HCT116 (cell line): ENCODE measurements around the gene MAU2. TPM values are rescaled to one million over a fixed set of nuclear protein-coding genes. Genes with fewer than 3 reads are reported as not detected.

Experiments
- ATAC-seq: fragments of 200-7000 bp; cut with Tn5 transposase; 2 replicates; pipeline ENCODE4 v1.9.1; 2020; ENCODE audit warnings: mild to moderate bottlenecking, moderate library complexity
- BruUV-seq: library from RNA; stranded (reverse); fragments of 400-500 nt; replicated peaks from 2 replicates; lab custom pipeline; 2021; lab: Mats Ljungman, UMichigan
- CTCF ChIA-PET: fragments of 300-600 bp; sonication (Branson Sonifier 250); formaldehyde crosslinking; loops from one replicate; lab custom pipeline; 2021; ENCODE audit warnings: antibody characterized with exemption; lab: Charles Lee
- POLR2A ChIA-PET: fragments of 300-600, 350-600 bp; sonication (Branson Sonifier 250); formaldehyde crosslinking; loops from one replicate; lab custom pipeline; 2021; ENCODE audit warnings: antibody characterized with exemption; lab: Charles Lee
- RAD21 ChIA-PET, 2 experiments: fragments of 300-600 bp; sonication (Branson Sonifier 250); formaldehyde crosslinking; loops; one replicate each; lab custom pipeline; 2023; ENCODE audit warnings: low total read pairs in 2 of 2; ENCODE audit not compliant: uncharacterized antibody in 2 of 2, unreplicated experiment in 2 of 2, low non-redundant PET in 1 of 2; lab: Charles Lee
- DNase-seq: peaks from one replicate; pipeline ENCODE4 v3.0.0-alpha.2; 2010; ENCODE audit warnings: low read depth, low spot score
- H2AFZ ChIP-seq: fragments of 200-600 bp; shearing (Covaris generic), sonication (generic); 2 replicates; pipeline ENCODE4 v1.6.1; 2017; ENCODE audit warnings: low read depth, mixed run types, mixed read lengths, antibody characterized with exemption, low read length; ENCODE audit not compliant: poor library complexity, severe bottlenecking
- H3K27ac ChIP-seq: 2 replicates; pipeline ENCODE4 v1.5.1; 2012; ENCODE audit warnings: low read depth, low read length
- H3K27me3 ChIP-seq: fragments of 200-600 bp; sonication (generic); 2 replicates; pipeline ENCODE4 v1.6.1; 2016; ENCODE audit warnings: mixed run types, low read length, mixed read lengths; ENCODE audit not compliant: insufficient read depth
- H3K36me3 ChIP-seq, 2 experiments: fragments of 200-500 bp in 1 of 2; fragments of 200-600 bp in 1 of 2; sonication (Bioruptor generic) in 1 of 2; sonication (generic) in 1 of 2; 2 replicates each; pipeline versions ENCODE4 v1.5.1 to v1.6.1; 2014 to 2016; ENCODE audit warnings: low read length in 2 of 2, inconsistent platforms in 1 of 2, mixed read lengths in 1 of 2, mixed run types in 1 of 2; ENCODE audit not compliant: insufficient read depth in 2 of 2, control insufficient read depth in 1 of 2
- H3K4me1 ChIP-seq, 2 experiments: fragments of 200-600 bp in 1 of 2; sonication (generic) in 1 of 2; 2 replicates each; pipeline versions ENCODE4 v1.5.1 to v1.6.1; 2012 to 2017; ENCODE audit warnings: low read length in 2 of 2, inconsistent platforms in 1 of 2, mild to moderate bottlenecking in 1 of 2, mixed read lengths in 1 of 2, mixed run types in 1 of 2, moderate library complexity in 1 of 2; ENCODE audit not compliant: insufficient read depth in 2 of 2, control insufficient read depth in 1 of 2
- H3K4me2 ChIP-seq: fragments of 200-600 bp; sonication (generic); 2 replicates; pipeline ENCODE4 v1.6.1; 2017; ENCODE audit warnings: mixed run types, low read length, mixed read lengths
- H3K4me3 ChIP-seq, 2 experiments: fragments of 200-600 bp in 1 of 2; sonication (generic) in 1 of 2; replicated peaks in 1 of 2; 2 replicates each; pipeline ENCODE4 v1.5.1; 2011 to 2016; ENCODE audit warnings: low read length in 2 of 2, control low read depth in 1 of 2, low read depth in 1 of 2, mild to moderate bottlenecking in 1 of 2, mixed read lengths in 1 of 2, mixed run types in 1 of 2
- H3K79me2 ChIP-seq: fragments of 200-600 bp; sonication (generic); 2 replicates; pipeline ENCODE4 v1.6.1; 2017; ENCODE audit warnings: mild to moderate bottlenecking, mixed run types, low read length, moderate library complexity, mixed read lengths; ENCODE audit not compliant: insufficient read depth
- H3K9ac ChIP-seq: fragments of 200-600 bp; sonication (generic); 2 replicates; pipeline ENCODE4 v1.6.1; 2016; ENCODE audit warnings: low read length, mixed read lengths
- H3K9me2 ChIP-seq: fragments of 200-600 bp; sonication (generic), shearing (Covaris generic); 2 replicates; pipeline ENCODE4 v1.6.1; 2017; ENCODE audit warnings: mixed run types, mild to moderate bottlenecking, moderate library complexity; ENCODE audit not compliant: insufficient read depth
- H3K9me3 ChIP-seq, 2 experiments: fragments of 200-500 bp in 1 of 2; fragments of 200-600 bp in 1 of 2; sonication (Bioruptor generic) in 1 of 2; sonication (generic) in 1 of 2; 2 replicates each; pipeline ENCODE4 v1.6.1; 2014 to 2017; ENCODE audit warnings: low read length in 2 of 2, mixed read lengths in 2 of 2, inconsistent platforms in 1 of 2, low read depth in 1 of 2, mild to moderate bottlenecking in 1 of 2, mixed run types in 1 of 2, moderate library complexity in 1 of 2; ENCODE audit not compliant: control insufficient read depth in 1 of 2, insufficient read depth in 1 of 2
- H4K20me1 ChIP-seq: fragments of 200-600 bp; sonication (generic), shearing (Covaris generic); 2 replicates; pipeline ENCODE4 v1.6.1; 2017; ENCODE audit warnings: mixed run types, mild to moderate bottlenecking, moderate library complexity; ENCODE audit not compliant: insufficient read depth
- CBX3 ChIP-seq: IDR thresholded peaks from 2 replicates; pipeline ENCODE4 v1.6.1; 2012; ENCODE audit warnings: low read depth
- CEBPB ChIP-seq: IDR thresholded peaks from 2 replicates; pipeline ENCODE4 v1.6.1; 2012; ENCODE audit warnings: low read depth
- EZH2 ChIP-seq: fragments of 200-600 bp; sonication (generic); IDR thresholded peaks from 2 replicates; pipeline ENCODE4 v1.6.1; 2017; ENCODE audit warnings: antibody characterized with exemption, mixed run types
- EZH2phosphoT487 ChIP-seq: fragments of 200-600 bp; IDR thresholded peaks from 2 replicates; pipeline ENCODE4 v1.6.1; 2018; ENCODE audit warnings: antibody characterized with exemption, borderline replicate concordance
- JUND ChIP-seq: IDR thresholded peaks from 2 replicates; pipeline ENCODE4 v1.6.1; 2012
- MAX ChIP-seq: IDR thresholded peaks from 2 replicates; pipeline ENCODE4 v1.6.1; 2012
- POLR2A ChIP-seq: IDR thresholded peaks from 2 replicates; pipeline ENCODE4 v1.7.0; 2011; ENCODE audit warnings: borderline replicate concordance; ENCODE audit not compliant: insufficient read depth, insufficient read length; ENCODE audit errors: extremely low read depth
- TCF7L2 ChIP-seq: IDR thresholded peaks from 2 replicates; pipeline ENCODE4 v1.7.0; 2011; ENCODE audit warnings: borderline replicate concordance, inconsistent platforms; ENCODE audit not compliant: insufficient read depth, insufficient read length; ENCODE audit errors: extremely low read depth
- YY1 ChIP-seq: IDR thresholded peaks from 2 replicates; pipeline ENCODE4 v1.6.1; 2011; ENCODE audit warnings: low read length, low read depth, moderate library complexity, mild to moderate bottlenecking; ENCODE audit not compliant: insufficient replicate concordance; ENCODE audit errors: extremely low read depth
- ZBTB33 ChIP-seq: IDR thresholded peaks from 2 replicates; pipeline ENCODE4 v1.6.1; 2011; ENCODE audit warnings: mild to moderate bottlenecking, low read length, moderate library complexity; ENCODE audit not compliant: insufficient replicate concordance; ENCODE audit errors: extremely low read depth
- intact Hi-C: fragments of 100-400 bp; cut with micrococcal nuclease; formaldehyde crosslinking; loops from 2 replicates; pipeline ENCODE4 v1.10.0; 2022
- total RNA-seq: library from RNA; stranded (reverse); gene quantifications from one replicate; pipeline ENCODE4 v1.2.1, GENCODE V29; 2021; ENCODE audit not compliant: unreplicated experiment

MAU2 gene
- total RNA-seq, 1 experiment from 2014 or later: 36.2 TPM

- no peak overlapping the region for H3K9ac ChIP-seq
- no peaks in the 10 kb centered on the region; the same call in 1 of the 2 replicates for H3K79me2 ChIP-seq
- H3K4me3 ChIP-seq: no peak overlapping the region
- H2AFZ ChIP-seq: no peak overlapping the region
- no peaks in the 10 kb centered on the region for H3K4me1 ChIP-seq
- no peaks in the 10 kb centered on the region for H3K27me3 ChIP-seq
- ATAC-seq (no peak), DNase-seq (no peak)
- peaks cover 10 to 12% of the 10 kb centered on the region in 2 experiments; a peak in 3 of 4 replicates for H3K36me3 ChIP-seq
- ChIA-PET CTCF (no interaction called here), RAD21 (no interaction called here), POLR2A (no interaction called here)
- TF ChIP-seq JUND (no peak), ZBTB33 (no peak)
- H3K9me3 ChIP-seq: no peaks in the 10 kb centered on the region
- intact Hi-C loops: no loop called here
- no peak overlapping the region for H3K4me2 ChIP-seq
- no peak overlapping the region for H3K27ac ChIP-seq
- BruUV-seq: no TSS peak
- no peaks in the 10 kb centered on the region for H3K9me2 ChIP-seq
- H4K20me1 ChIP-seq: no peaks in the 10 kb centered on the region
Measured at GRCh38 chr19:19337120-19337519, 16.5 kb downstream of the MAU2 start.

- ChIA-PET RAD21 (no interaction called here), CTCF (no interaction called here), POLR2A (no interaction called here)
- H3K9me3 ChIP-seq: no peaks in the 10 kb centered on the region
- intact Hi-C loops: no loop called here
- H2AFZ ChIP-seq: no peak overlapping the region
- no peak for DNase-seq
- H3K36me3 ChIP-seq: peaks cover 12% of the 10 kb centered on the region in 2 experiments; a peak in 3 of 4 replicates
- no peaks in the 10 kb centered on the region for H3K4me1 ChIP-seq
- H3K27me3 ChIP-seq: no peaks in the 10 kb centered on the region
- no peaks in the 10 kb centered on the region for H3K9me2 ChIP-seq
- no peak overlapping the region for H3K4me2 ChIP-seq
- no peak overlapping the region for H3K9ac ChIP-seq
- no peak overlapping the region for H3K27ac ChIP-seq
- ATAC-seq: no peak
- no peaks in the 10 kb centered on the region; the same call in 1 of the 2 replicates for H3K79me2 ChIP-seq
- TF ChIP-seq POLR2A (no peak), YY1 (no peak), JUND (no peak), MAX (no peak), EZH2phosphoT487 (no peak), CBX3 (no peak), TCF7L2 (no peak), EZH2 (no peak), CEBPB (no peak)
- TF ChIP-seq, all 23 proteins: peak for 0
- no peaks in the 10 kb centered on the region for H4K20me1 ChIP-seq
- BruUV-seq: no TSS peak
- no peak overlapping the region for H3K4me3 ChIP-seq
Measured at GRCh38 chr19:19338082-19338481, 17.5 kb downstream of the MAU2 start.
